Measurements from ENCODE around the gene ADGRG6.
"Not testable (repeated sequence)": the region's sequence is repeated elsewhere in the genome, so short reads cannot be mapped to it uniquely, and the experiment has no call there.

ADGRG6 gene

DNA sequence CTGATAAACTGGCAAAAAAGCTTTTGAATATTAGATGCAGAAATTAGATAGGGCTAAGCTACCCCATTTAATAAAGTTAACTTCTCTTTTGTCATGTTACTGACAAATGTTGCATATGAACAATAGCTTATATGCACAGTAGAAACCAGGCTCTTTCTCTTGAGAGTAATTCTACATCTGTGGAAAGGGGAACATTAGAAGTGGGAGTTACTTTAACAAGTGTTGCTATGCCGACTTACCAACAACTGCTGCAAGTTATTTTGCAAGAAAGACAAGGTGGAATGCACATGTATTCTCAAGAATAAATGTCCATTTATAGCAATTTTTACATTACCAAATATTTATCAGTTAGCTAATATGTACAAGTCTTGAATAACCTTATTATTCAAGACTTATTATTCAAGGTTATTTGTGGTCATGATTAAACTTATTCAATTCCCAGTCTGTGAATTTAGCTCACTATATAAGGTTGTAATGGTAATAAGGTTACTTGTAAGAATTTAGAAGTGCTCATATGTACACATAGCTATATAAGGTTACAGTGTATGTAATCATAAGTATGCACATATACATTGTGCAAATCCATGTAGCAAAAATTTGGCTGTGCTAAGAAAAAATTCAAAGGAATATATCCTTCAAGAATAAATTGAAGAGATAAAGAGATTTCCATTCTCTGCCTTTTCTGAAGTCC, 38.3 kb downstream of the ADGRG6 start:
- TF ChIP-seq, protein P1, sequence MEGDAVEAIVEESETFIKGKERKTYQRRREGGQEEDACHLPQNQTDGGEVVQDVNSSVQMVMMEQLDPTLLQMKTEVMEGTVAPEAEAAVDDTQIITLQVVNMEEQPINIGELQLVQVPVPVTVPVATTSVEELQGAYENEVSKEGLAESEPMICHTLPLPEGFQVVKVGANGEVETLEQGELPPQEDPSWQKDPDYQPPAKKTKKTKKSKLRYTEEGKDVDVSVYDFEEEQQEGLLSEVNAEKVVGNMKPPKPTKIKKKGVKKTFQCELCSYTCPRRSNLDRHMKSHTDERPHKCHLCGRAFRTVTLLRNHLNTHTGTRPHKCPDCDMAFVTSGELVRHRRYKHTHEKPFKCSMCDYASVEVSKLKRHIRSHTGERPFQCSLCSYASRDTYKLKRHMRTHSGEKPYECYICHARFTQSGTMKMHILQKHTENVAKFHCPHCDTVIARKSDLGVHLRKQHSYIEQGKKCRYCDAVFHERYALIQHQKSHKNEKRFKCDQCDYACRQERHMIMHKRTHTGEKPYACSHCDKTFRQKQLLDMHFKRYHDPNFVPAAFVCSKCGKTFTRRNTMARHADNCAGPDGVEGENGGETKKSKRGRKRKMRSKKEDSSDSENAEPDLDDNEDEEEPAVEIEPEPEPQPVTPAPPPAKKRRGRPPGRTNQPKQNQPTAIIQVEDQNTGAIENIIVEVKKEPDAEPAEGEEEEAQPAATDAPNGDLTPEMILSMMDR (IDR thresholded peaks at IDR 0.05; ENCODE audit: low read length, missing control alignments) = no peak
- DNase-seq (ENCODE audit: low read depth) = no peak
- H3K4me3 ChIP-seq (replicated peaks; ENCODE audit: low read depth, low read length) = no peak overlapping the region

DNA sequence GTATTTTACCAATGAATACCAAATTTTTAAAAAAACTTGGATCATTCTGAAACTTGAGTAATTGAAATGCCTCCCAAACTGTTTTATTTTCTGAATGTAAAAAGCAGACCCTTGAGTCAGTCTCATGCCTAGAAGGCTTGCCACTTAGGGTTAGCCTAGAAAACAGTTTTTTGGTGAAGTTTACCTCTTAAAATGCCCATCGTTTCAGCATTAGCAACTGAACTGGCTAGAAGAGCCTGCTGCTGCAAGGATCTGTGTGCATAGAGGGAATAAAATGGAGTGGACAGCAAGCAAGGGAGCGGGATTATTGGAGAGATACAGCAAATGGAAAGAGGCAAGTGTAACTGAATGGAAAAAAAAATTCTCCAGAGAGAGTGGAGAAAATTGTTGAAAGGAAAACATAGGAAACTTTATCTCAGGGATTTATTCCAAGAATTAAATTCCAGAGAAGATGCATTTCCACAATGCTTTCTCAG, 40.1 kb downstream of the ADGRG6 start:
- no peak overlapping the region for H3K4me3 ChIP-seq (replicated peaks; ENCODE audit: low read depth, low read length)
- DNase-seq (ENCODE audit: low read depth) = no peak
- TF ChIP-seq, protein P1 (IDR thresholded peaks at IDR 0.05; ENCODE audit: low read length, missing control alignments) = no peak

DNA sequence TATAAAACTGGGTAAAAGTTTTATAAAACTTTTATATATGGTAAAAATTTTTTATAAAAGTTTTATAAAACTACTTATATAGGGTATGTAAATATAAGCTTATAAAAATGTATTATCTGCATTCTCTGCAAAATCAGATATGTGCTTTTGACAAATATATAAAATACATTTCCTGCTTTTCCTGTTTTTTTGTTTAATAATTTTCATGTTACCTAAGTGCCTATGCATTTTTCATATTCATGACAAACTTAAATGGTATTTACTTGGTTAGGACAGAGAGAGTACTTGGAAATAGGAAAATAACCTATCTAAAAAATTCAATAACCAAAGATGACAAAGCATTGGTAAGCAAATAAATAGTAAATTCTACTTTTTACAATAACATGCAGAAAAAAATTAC, 41.2 kb downstream of the ADGRG6 start:
- TF ChIP-seq, protein P1 (IDR thresholded peaks at IDR 0.05; ENCODE audit: low read length, missing control alignments) = no peak
- DNase-seq (ENCODE audit: low read depth) = no peak
- H3K4me3 ChIP-seq (replicated peaks; ENCODE audit: low read depth, low read length) = no peak overlapping the region

DNA sequence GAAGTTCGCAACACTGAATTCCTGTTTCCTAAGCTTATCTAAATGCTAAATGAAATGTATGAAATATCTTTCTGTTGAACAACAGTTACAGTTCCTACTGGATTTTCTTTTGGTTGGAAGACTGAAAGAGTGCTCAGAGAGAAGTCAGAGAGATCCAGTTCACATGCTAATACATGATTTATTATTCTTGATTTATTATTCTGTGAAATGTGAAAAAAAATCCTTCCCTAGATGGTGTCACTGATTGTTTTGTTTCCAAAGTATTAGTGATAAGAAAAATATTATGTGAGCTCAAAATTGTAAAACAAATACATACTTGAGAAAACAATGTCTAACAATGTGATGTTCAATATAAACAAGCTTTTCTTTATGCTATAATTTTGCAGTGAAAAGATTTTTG, 42.1 kb downstream of the ADGRG6 start:
- no peak overlapping the region for H3K4me3 ChIP-seq (replicated peaks; ENCODE audit: low read depth, low read length)
- no peak for DNase-seq (ENCODE audit: low read depth)
- TF ChIP-seq, protein P1 (IDR thresholded peaks at IDR 0.05; ENCODE audit: low read length, missing control alignments) = no peak

- H3K4me3 ChIP-seq (replicated peaks; ENCODE audit: low read depth, low read length) = no peak overlapping the region
- no peak for DNase-seq (ENCODE audit: low read depth)
- TF ChIP-seq, protein P1 (IDR thresholded peaks at IDR 0.05; ENCODE audit: low read length, missing control alignments) = no peak
Observed at GRCh38 chr6:142345261-142345660, 43.5 kb downstream of the ADGRG6 start.

GRCh38 chr6:142346166-142346565, 44.4 kb downstream of the ADGRG6 start:
- not testable (repeated sequence) for DNase-seq (ENCODE audit: low read depth)

GRCh38 chr6:142349215-142349823, 47.5 kb downstream of the ADGRG6 start:
- TF ChIP-seq, protein P1 (IDR thresholded peaks at IDR 0.05; ENCODE audit: low read length, missing control alignments) = no peak
- no peak overlapping the region for H3K4me3 ChIP-seq (replicated peaks; ENCODE audit: low read depth, low read length)
- no peak for DNase-seq (ENCODE audit: low read depth)

More at GRCh38 chr6:142346166-142346565, 44.4 kb downstream of the ADGRG6 start:
- not testable (repeated sequence) for H3K4me3 ChIP-seq (replicated peaks; ENCODE audit: low read depth, low read length)

All from fibroblast of pulmonary artery (primary cell).